GM18909 (cell line): ENCODE measurements around the gene TMEM238.

Source experiments
- ATAC-seq: cut with Tn5 transposase; IDR thresholded peaks from one replicate; pipeline ENCODE4 v1.9.1; 2021; ENCODE audit warnings: mild to moderate bottlenecking; ENCODE audit not compliant: unreplicated experiment, poor library complexity

The TMEM238 gene

GRCh38 chr19:55382013-55382412, 2.1 kb downstream of the TMEM238 start:
- no peak for ATAC-seq

GRCh38 chr19:55379174-55379573, 4.9 kb downstream of the TMEM238 start:
- no peak for ATAC-seq

GRCh38 chr19:55377356-55378131, 6.5 kb downstream of the TMEM238 start:
- ATAC-seq: no peak

GRCh38 chr19:55376241-55376933, 7.7 kb downstream of the TMEM238 start, which contains the start of gene TMEM190:
TSS of gene TMEM190 (plus strand) at chr19:55376826. CDS start at chr19:55376854, 28 bp downstream.
- no peak for ATAC-seq

- ATAC-seq: no peak
Measured at GRCh38 chr19:55373993-55374757, 9.9 kb downstream of the TMEM238 start.

GRCh38 chr19:55373306-55373992, 10.6 kb downstream of the TMEM238 start:
- no peak for ATAC-seq

- ATAC-seq: no peak
Measured at GRCh38 chr19:55372316-55373081, 11.6 kb downstream of the TMEM238 start.

GRCh38 chr19:55370305-55370988, 13.6 kb downstream of the TMEM238 start, which contains the start of gene IL11:
TSS of gene IL11 (minus strand) at chr19:55370463. CDS start at chr19:55370310, 153 bp downstream.
- no peak for ATAC-seq

- no peak for ATAC-seq
Measured at GRCh38 chr19:55369653-55370304, 14.3 kb downstream of the TMEM238 start.

GRCh38 chr19:55368701-55369563, 15.2 kb downstream of the TMEM238 start:
- ATAC-seq: no peak

GRCh38 chr19:55368106-55368505, 16.0 kb downstream of the TMEM238 start:
- no peak for ATAC-seq

GRCh38 chr19:55366790-55367189, 17.3 kb downstream of the TMEM238 start:
- no peak for ATAC-seq

GRCh38 chr19:55365964-55366363, 18.1 kb downstream of the TMEM238 start:
- no peak for ATAC-seq

- no peak for ATAC-seq
Measured at GRCh38 chr19:55365245-55365644, 18.8 kb downstream of the TMEM238 start.

GRCh38 chr19:55362990-55363716, 20.9 kb downstream of the TMEM238 start, which contains the start of gene GARIN5B:
TSS of gene GARIN5B (minus strand) at chr19:55363260. CDS start at chr19:55363066, 194 bp downstream.
- ATAC-seq: no peak

GRCh38 chr19:55362174-55362989, 21.7 kb downstream of the TMEM238 start:
- no peak for ATAC-seq
